DND-41 (cell line): ENCODE data around the gene DPP6.

Experiments used
- ATAC-seq: fragments of 200-7000 bp; cut with Tn5 transposase; 3 replicates; pipeline ENCODE4 v1.9.1; 2021; ENCODE audit warnings: low read depth; ENCODE audit not compliant: insufficient read depth
- DNase-seq: peaks from one replicate; pipeline ENCODE4 v3.0.0-alpha.2; 2020
- H2AFZ ChIP-seq: 2 replicates; pipeline ENCODE4 v1.6.0; 2012; ENCODE audit warnings: low read depth, low read length
- H3K27ac ChIP-seq: 2 replicates; pipeline ENCODE4 v1.5.1; 2012; ENCODE audit warnings: low read length, inconsistent platforms
- H3K27me3 ChIP-seq: fragments of 200-600 bp; sonication (generic); 2 replicates; pipeline ENCODE4 v1.6.0; 2012; ENCODE audit warnings: low read length, mild to moderate bottlenecking, inconsistent platforms; ENCODE audit not compliant: insufficient read depth, poor library complexity
- H3K36me3 ChIP-seq: 2 replicates; pipeline ENCODE4 v1.5.1; 2012; ENCODE audit warnings: low read length, inconsistent platforms; ENCODE audit not compliant: insufficient read depth
- H3K4me1 ChIP-seq: 2 replicates; pipeline ENCODE4 v1.5.1; 2012; ENCODE audit warnings: mild to moderate bottlenecking, low read length; ENCODE audit not compliant: insufficient read depth
- H3K4me2 ChIP-seq: 2 replicates; pipeline ENCODE4 v1.6.0; 2012; ENCODE audit warnings: mild to moderate bottlenecking, moderate library complexity, low read length, inconsistent platforms; ENCODE audit not compliant: insufficient read depth
- H3K4me3 ChIP-seq, 2 experiments: fragments of 200-600 bp in 1 of 2; shearing (Covaris generic) in 1 of 2; 2 replicates each; pipeline ENCODE4 v1.5.1; 2012 to 2016; ENCODE audit warnings: inconsistent platforms in 2 of 2, low read length in 2 of 2, mild to moderate bottlenecking in 2 of 2, low read depth in 1 of 2, moderate library complexity in 1 of 2
- H3K79me2 ChIP-seq: 2 replicates; pipeline ENCODE4 v1.6.0; 2012; ENCODE audit warnings: low read length, inconsistent platforms; ENCODE audit not compliant: insufficient read depth
- H3K9ac ChIP-seq: 2 replicates; pipeline ENCODE4 v1.6.0; 2012; ENCODE audit warnings: low read depth, mild to moderate bottlenecking, inconsistent platforms, low read length, moderate library complexity
- H3K9me3 ChIP-seq: 2 replicates; pipeline ENCODE4 v1.5.1; 2012; ENCODE audit warnings: low read length, moderate library complexity, mild to moderate bottlenecking, inconsistent platforms; ENCODE audit not compliant: insufficient read depth, severe bottlenecking
- H4K20me1 ChIP-seq: 2 replicates; pipeline ENCODE4 v1.6.0; 2012; ENCODE audit warnings: low read length; ENCODE audit not compliant: insufficient read depth
- CTCF ChIP-seq: IDR thresholded peaks from 2 replicates; pipeline ENCODE4 v1.5.1; 2012; ENCODE audit warnings: borderline replicate concordance, low read length, moderate library complexity, mild to moderate bottlenecking; ENCODE audit not compliant: poor library complexity, severe bottlenecking; ENCODE audit errors: extremely low read depth
- EZH2 ChIP-seq: IDR thresholded peaks from 3 replicates; pipeline ENCODE4 v1.6.1; 2012; ENCODE audit warnings: borderline replicate concordance, low read depth, mild to moderate bottlenecking, moderate library complexity, low read length, inconsistent platforms; ENCODE audit not compliant: severe bottlenecking

The DPP6 gene

GRCh38 chr7:154899862-154900261, 847.7 kb downstream of the DPP6 start:
- DNase-seq, result peak; percentile 9
- no peak overlapping the region for H2AFZ ChIP-seq
- H3K79me2 ChIP-seq, result no peaks in the 10 kb centered on the region
- H4K20me1 ChIP-seq, result no peaks in the 10 kb centered on the region
- H3K4me1 ChIP-seq, result no peaks in the 10 kb centered on the region
- no peak overlapping the region for H3K9ac ChIP-seq
- no peak overlapping the region for H3K27ac ChIP-seq
- H3K9me3 ChIP-seq, result no peaks in the 10 kb centered on the region
- H3K4me3 ChIP-seq, result no peak overlapping the region
- H3K36me3 ChIP-seq, result no peaks in the 10 kb centered on the region
- no peak overlapping the region for H3K4me2 ChIP-seq
- ATAC-seq, result peak; percentile 59; the same call in 2 of the 3 replicates
- no peaks in the 10 kb centered on the region for H3K27me3 ChIP-seq
- TF ChIP-seq CTCF (no peak), EZH2 (no peak)

GRCh38 chr7:154902600-154903082, 850.4 kb downstream of the DPP6 start:
- ATAC-seq (no peak), DNase-seq (no peak)
- Histone ChIP-seq H3K27ac (no peak overlapping the region), H3K79me2 (no peaks in the 10 kb centered on the region), H2AFZ (no peak overlapping the region), H3K4me1 (no peaks in the 10 kb centered on the region), H3K27me3 (no peaks in the 10 kb centered on the region), H3K9ac (no peak overlapping the region), H3K36me3 (no peaks in the 10 kb centered on the region), H3K4me2 (no peak overlapping the region), H3K9me3 (no peaks in the 10 kb centered on the region), H3K4me3 (no peak overlapping the region), H4K20me1 (no peaks in the 10 kb centered on the region)
- TF ChIP-seq EZH2 (no peak), CTCF (no peak)

- Histone ChIP-seq H2AFZ (no peak overlapping the region), H4K20me1 (no peaks in the 10 kb centered on the region), H3K27ac (no peak overlapping the region), H3K9ac (no peak overlapping the region), H3K27me3 (no peaks in the 10 kb centered on the region), H3K36me3 (no peaks in the 10 kb centered on the region), H3K4me1 (no peaks in the 10 kb centered on the region), H3K4me2 (no peak overlapping the region), H3K79me2 (no peaks in the 10 kb centered on the region), H3K4me3 (no peak overlapping the region), H3K9me3 (no peaks in the 10 kb centered on the region)
- DNase-seq (no peak), ATAC-seq (no peak)
- TF ChIP-seq EZH2 (no peak), CTCF (no peak)
Observed at GRCh38 chr7:154903083-154903731, 851.0 kb downstream of the DPP6 start.

GRCh38 chr7:154905146-154905545, 852.9 kb downstream of the DPP6 start:
- H3K9me3 ChIP-seq, result no peaks in the 10 kb centered on the region
- no peak for DNase-seq
- ATAC-seq, result no peak
- no peak overlapping the region for H3K27ac ChIP-seq
- no peak overlapping the region for H3K4me3 ChIP-seq
- H2AFZ ChIP-seq, result no peak overlapping the region
- H3K4me2 ChIP-seq, result no peak overlapping the region
- no peaks in the 10 kb centered on the region for H4K20me1 ChIP-seq
- no peak overlapping the region for H3K9ac ChIP-seq
- no peak for TF ChIP-seq CTCF
- no peak for TF ChIP-seq EZH2
- no peaks in the 10 kb centered on the region for H3K79me2 ChIP-seq
- no peaks in the 10 kb centered on the region for H3K36me3 ChIP-seq
- no peaks in the 10 kb centered on the region for H3K4me1 ChIP-seq
- no peaks in the 10 kb centered on the region for H3K27me3 ChIP-seq
